Activated CD4-positive, alpha-beta T cell treated with anti-CD3 and anti-CD28 coated beads, Interleukin-2, amount 10 ng/mL, durations not matched to agents 7 days and 5 days (primary cell): ENCODE results near the gene GABRR3. TPM values are rescaled to one million over a fixed set of nuclear protein-coding genes. Genes with fewer than 3 reads are reported as not detected.

ENCODE experiments used
- CTCF ChIA-PET: fragments of 350-600 bp; sonication (Branson Sonifier 250); formaldehyde crosslinking; loops from one replicate; lab custom pipeline; 2021; ENCODE audit warnings: antibody characterized with exemption; lab: Charles Lee
- POLR2A ChIA-PET: fragments of 350-600 bp; sonication (Branson Sonifier 250); formaldehyde crosslinking; loops from one replicate; lab custom pipeline; 2021; ENCODE audit warnings: antibody characterized with exemption; lab: Charles Lee
- DNase-seq: peaks from one replicate; pipeline ENCODE4 v3.0.0-alpha.2; 2020
- H3K27ac Mint-ChIP-seq: one replicate; pipeline ENCODE4 v1.8.0; 2021; ENCODE audit warnings: mild to moderate bottlenecking, moderate library complexity, mixed read lengths
- H3K27me3 Mint-ChIP-seq: one replicate; pipeline ENCODE4 v1.8.0; 2021; ENCODE audit warnings: mixed read lengths
- H3K36me3 Mint-ChIP-seq: one replicate; pipeline ENCODE4 v1.8.0; 2021; ENCODE audit warnings: low read depth, mixed read lengths
- H3K4me1 Mint-ChIP-seq: one replicate; pipeline ENCODE4 v1.8.0; 2021; ENCODE audit warnings: mixed read lengths
- H3K4me3 Mint-ChIP-seq: one replicate; pipeline ENCODE4 v1.8.0; 2021; ENCODE audit warnings: mild to moderate bottlenecking, moderate library complexity, mixed read lengths
- H3K9me3 Mint-ChIP-seq: one replicate; pipeline ENCODE4 v1.8.0; 2021; ENCODE audit warnings: mixed read lengths
- total RNA-seq, 2 experiments: library from RNA; stranded (reverse); gene quantifications; one replicate each; pipeline ENCODE4 v1.2.3, GENCODE V29; 2021

The GABRR3 gene
- total RNA-seq, 2 experiments from 2014 or later = not detected

DNA sequence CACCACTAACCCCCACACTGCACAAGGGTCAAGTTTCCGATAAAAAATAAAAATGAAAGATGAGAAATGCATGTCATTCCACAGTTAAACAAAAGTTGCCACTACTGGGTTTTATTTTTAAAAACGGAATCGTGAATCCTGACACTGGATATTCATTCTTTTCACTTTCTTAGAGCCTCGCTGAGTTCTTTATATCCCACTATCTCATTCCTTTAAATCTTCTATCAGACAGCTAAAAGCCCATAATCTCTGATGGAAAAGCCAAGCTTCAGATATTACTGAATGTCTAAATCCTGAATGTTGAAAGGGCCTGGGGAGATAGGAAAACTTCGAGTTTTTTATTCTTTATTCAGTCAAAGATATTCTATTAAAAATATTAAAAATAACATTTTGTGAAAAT lies 74.6 kb downstream of the GABRR3 start:
- POLR2A ChIA-PET = no interaction called here
- no peak for DNase-seq
- Mint-ChIP-seq H3K9me3 (no peaks in the 10 kb centered on the region), H3K4me1 (peaks cover 37% of the 10 kb centered on the region), H3K36me3 (peaks cover 61% of the 10 kb centered on the region), H3K4me3 (no peak overlapping the region), H3K27me3 (no peaks in the 10 kb centered on the region), H3K27ac (no peak overlapping the region)
- CTCF ChIA-PET = interaction anchor here (1.2 to 2.0 kb wide), 2 partner anchors 9 to 15 kb away, joined by 3 to 9 read pairs; no protein-coding TSS in a partner anchor

DNA sequence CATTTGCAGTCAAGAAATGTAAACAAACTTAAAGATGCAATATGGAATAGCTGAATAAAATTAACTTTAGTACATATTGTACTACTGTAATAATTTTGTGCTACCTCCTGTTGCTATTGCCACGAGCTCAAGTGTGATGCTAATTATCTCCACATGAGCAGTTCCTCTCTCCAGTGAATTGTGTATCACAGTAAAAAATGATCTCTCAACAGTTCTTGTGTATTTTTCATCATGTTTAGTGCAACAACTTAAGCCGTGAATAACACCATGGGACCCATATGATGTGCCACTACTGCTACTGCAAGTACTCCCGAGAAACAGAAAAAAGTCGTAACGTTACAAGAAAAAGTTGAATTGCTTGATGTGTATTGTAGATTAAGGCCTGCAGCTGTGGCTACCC lies 75.2 kb downstream of the GABRR3 start:
- Mint-ChIP-seq H3K9me3 (no peaks in the 10 kb centered on the region), H3K27me3 (no peaks in the 10 kb centered on the region), H3K36me3 (peaks cover 62% of the 10 kb centered on the region), H3K27ac (no peak overlapping the region), H3K4me1 (peaks cover 39% of the 10 kb centered on the region), H3K4me3 (no peak overlapping the region)
- POLR2A ChIA-PET = no interaction called here
- no peak for DNase-seq
- CTCF ChIA-PET = interaction anchor here (1.2 to 2.0 kb wide), 2 partner anchors 10 to 64 kb away, joined by 3 to 9 read pairs; no protein-coding TSS in a partner anchor

DNA sequence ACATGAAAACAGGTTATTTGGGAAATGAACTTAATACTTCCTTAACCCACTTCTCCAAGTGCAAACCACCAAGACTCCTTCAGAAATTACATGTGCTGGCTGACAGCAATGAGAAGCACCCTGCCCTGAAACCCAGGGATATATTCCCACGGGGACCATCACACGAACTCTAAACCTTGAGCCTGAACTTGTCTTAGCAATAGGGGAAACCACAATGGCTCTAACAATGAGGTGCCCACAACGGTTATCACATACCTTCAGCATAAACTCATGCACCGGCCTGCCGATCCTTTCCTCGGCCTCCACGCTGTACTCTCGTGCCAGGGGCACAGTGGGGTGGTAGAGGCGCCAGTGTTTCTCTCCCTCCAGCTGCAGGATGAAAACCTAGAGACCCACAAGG lies 76.3 kb downstream of the GABRR3 start:
- no peak overlapping the region for H3K27ac Mint-ChIP-seq

DNA sequence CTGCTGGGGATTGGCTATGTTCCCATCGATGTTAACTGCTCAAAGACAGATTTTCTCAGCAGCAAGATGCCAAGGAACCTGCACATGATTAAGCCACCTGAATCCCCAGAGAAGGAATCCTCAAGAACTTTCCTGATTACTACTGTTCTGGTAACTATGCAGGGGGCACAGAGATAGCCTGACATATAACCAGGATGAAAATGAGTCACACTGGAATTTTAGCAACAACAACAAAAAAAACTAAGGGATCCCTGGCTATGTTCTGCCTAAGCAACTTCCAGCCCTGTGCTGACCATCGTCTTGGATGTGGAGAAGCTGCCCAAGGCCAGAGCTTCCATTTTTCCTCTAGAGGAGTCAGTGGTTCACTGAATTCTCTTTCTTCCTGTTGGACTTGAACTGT lies 76.7 kb downstream of the GABRR3 start:
- no peak overlapping the region for H3K4me3 Mint-ChIP-seq
- H3K4me1 Mint-ChIP-seq = peaks cover 30% of the 10 kb centered on the region
- peaks cover 60% of the 10 kb centered on the region for H3K36me3 Mint-ChIP-seq
- H3K9me3 Mint-ChIP-seq = no peaks in the 10 kb centered on the region
- ChIA-PET CTCF (interaction anchor here (1.0 to 1.2 kb wide), 2 partner anchors 11 to 65 kb away, joined by 3 read pairs; no protein-coding TSS in a partner anchor), POLR2A (no interaction called here)
- no peak overlapping the region for H3K27ac Mint-ChIP-seq
- no peak for DNase-seq
- no peaks in the 10 kb centered on the region for H3K27me3 Mint-ChIP-seq

More for the DNA sequence above, 76.3 kb downstream of the GABRR3 start:
- POLR2A ChIA-PET = no interaction called here
- Mint-ChIP-seq H3K9me3 (no peaks in the 10 kb centered on the region), H3K27me3 (no peaks in the 10 kb centered on the region), H3K4me1 (peaks cover 34% of the 10 kb centered on the region), H3K4me3 (no peak overlapping the region), H3K36me3 (peaks cover 61% of the 10 kb centered on the region)
- CTCF ChIA-PET = interaction anchor here (1.0 to 1.2 kb wide), 2 partner anchors 10 to 65 kb away, joined by 3 read pairs; no protein-coding TSS in a partner anchor
- no peak for DNase-seq

DNA sequence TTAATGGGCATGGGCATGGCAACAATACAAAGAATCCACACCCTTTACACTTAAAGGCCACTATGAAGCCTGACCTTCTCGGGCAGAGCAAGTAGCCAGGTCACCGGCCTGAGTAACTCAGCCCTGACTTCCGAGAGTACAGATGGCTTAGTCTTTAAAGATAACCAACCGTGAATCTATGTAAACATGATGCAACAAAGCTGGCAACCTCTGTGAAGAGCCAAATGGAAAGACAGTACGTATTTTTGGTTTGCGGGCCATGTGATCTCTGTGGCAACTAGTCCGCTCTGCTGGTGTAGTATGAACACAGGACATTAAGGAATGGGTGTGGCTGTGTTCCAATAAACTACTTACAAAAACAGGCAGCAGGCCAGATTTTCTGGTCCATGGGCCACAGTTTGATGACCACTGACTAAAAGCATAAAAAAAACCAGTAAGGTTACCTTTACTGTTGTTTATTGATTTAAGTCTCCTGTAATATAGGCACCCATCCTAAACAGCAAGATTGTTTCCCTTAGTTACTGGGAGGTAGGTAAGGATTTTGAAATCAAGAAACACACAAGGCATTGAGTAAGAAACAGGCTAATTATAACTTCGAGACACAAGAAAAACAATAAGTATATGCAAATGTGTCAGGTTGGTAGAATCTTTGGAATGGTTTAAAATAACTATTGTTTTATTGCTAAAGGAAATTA lies 77.4 kb downstream of the GABRR3 start:
- H3K27ac Mint-ChIP-seq = no peak overlapping the region
- no peaks in the 10 kb centered on the region for H3K27me3 Mint-ChIP-seq
- H3K4me3 Mint-ChIP-seq = no peak overlapping the region
- CTCF ChIA-PET = no interaction called here
- H3K4me1 Mint-ChIP-seq = peaks cover 27% of the 10 kb centered on the region
- no peak for DNase-seq
- peaks cover 62% of the 10 kb centered on the region for H3K36me3 Mint-ChIP-seq
- H3K9me3 Mint-ChIP-seq = no peaks in the 10 kb centered on the region
- POLR2A ChIA-PET = no interaction called here

DNA sequence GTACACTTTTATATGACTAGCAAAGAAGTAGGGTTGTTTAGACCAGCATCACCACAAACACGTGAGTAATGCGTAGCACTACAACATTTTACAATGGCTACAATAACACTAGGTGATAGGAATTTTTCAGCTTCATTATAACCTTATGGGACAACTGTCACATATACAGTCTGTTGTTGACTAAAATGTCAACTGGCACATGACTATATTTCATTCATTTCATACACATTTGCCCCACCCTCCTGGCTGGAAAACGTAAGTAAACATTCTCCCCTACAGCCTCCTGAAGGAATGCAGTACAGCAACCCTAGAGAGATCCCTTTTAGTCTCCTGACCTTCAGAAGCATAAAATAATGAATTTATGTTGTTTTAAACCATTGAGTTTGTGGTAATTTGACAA lies 79.1 kb downstream of the GABRR3 start:
- no peak for DNase-seq
- Mint-ChIP-seq H3K4me3 (no peak overlapping the region), H3K4me1 (peaks cover 12% of the 10 kb centered on the region), H3K36me3 (peaks cover 60% of the 10 kb centered on the region), H3K27ac (no peak overlapping the region), H3K9me3 (no peaks in the 10 kb centered on the region), H3K27me3 (no peaks in the 10 kb centered on the region)
- ChIA-PET POLR2A (no interaction called here), CTCF (no interaction called here)

DNA sequence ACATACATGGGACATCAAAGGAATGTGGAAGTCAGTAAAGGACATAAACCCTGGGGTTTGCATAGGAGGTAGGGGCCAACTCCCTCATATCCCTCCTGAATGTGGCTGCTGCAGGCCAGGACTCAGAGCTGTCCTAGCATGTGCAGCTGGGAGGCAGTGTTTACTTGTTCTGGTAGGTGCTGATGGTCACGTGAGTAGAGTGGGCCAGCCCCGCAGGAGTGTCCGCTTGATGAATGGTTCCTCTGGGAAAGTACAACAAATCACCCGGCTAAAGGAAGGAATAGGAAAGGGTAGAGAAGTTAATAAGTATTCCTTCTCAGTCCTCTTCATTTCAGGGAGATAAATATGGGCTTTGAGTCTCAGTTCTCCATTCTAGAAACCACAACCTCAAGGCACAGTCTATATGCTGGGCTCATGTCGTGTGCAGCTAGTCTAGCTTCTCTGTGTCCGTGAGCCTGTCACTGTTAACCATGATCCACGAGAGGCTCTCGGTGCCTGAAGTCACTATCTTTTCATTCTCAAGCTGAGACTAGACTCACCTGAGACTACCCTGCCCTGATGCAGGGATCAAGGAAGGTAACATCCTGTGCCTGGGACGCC lies 80.8 kb downstream of the GABRR3 start:
- Mint-ChIP-seq H3K27me3 (no peaks in the 10 kb centered on the region), H3K4me3 (no peak overlapping the region), H3K4me1 (peaks cover 10% of the 10 kb centered on the region), H3K27ac (no peak overlapping the region), H3K36me3 (peaks cover 67% of the 10 kb centered on the region), H3K9me3 (no peaks in the 10 kb centered on the region)
- no peak for DNase-seq
- ChIA-PET POLR2A (no interaction called here), CTCF (interaction anchor here (0.9 kb wide), 1 partner anchor 133 kb away, joined by 3 read pairs; no protein-coding TSS in a partner anchor)

DNA sequence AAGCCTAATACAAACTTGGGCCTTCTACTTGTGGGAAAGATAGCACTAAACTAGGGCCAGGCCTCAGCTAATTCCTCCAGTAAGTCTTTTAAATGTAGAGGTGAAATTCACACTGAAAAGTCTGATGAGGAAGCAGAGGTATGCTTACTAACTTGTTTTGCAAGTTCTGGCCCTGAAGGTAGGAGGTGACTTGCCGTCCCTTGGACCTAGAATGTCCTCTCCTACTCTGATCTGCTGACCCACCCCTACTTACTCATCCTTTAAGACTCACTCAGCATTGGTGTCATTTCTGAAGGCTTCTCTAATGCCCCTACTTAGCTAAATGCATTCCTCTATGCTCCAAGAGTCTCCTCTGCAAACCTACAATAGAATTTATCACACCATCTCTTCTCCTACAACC lies 82.2 kb downstream of the GABRR3 start:
- ChIA-PET POLR2A (no interaction called here), CTCF (interaction anchor here (0.8 to 1.1 kb wide), 3 partner anchors 16 to 159 kb away, joined by 4 to 5 read pairs (median 5); no protein-coding TSS in a partner anchor)
- Mint-ChIP-seq H3K36me3 (peaks cover 68% of the 10 kb centered on the region), H3K4me1 (peaks cover 10% of the 10 kb centered on the region), H3K27me3 (no peaks in the 10 kb centered on the region), H3K4me3 (no peak overlapping the region), H3K9me3 (no peaks in the 10 kb centered on the region), H3K27ac (no peak overlapping the region)
- DNase-seq = no peak

DNA sequence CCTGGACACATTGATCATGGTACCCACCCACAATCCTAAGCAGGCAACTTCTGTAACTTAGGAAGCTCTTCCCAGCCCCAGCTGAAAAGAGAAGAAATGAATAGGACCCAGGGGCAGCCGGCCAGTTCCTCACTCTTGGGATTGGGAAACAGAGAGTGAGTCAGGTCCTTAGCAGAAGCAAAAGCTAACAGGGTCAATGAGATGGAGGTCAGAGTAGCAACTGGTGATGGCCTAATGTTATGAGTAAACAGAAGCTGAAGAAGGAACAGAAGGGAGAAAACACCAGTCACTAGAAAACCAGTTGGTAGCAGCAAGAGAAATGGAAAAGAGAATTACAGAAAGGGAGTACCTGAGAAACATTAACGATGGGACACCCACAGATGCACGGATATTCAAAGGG lies 82.8 kb downstream of the GABRR3 start:
- no peaks in the 10 kb centered on the region for H3K27me3 Mint-ChIP-seq
- ChIA-PET POLR2A (no interaction called here), CTCF (interaction anchor here (0.6 to 1.1 kb wide), 6 partner anchors 16 to 160 kb away, joined by 3 to 5 read pairs (median 4); no protein-coding TSS in a partner anchor)
- no peak overlapping the region for H3K27ac Mint-ChIP-seq
- no peak for DNase-seq
- peaks cover 10% of the 10 kb centered on the region for H3K4me1 Mint-ChIP-seq
- no peak overlapping the region for H3K4me3 Mint-ChIP-seq
- no peaks in the 10 kb centered on the region for H3K9me3 Mint-ChIP-seq
- H3K36me3 Mint-ChIP-seq = peaks cover 70% of the 10 kb centered on the region

DNA sequence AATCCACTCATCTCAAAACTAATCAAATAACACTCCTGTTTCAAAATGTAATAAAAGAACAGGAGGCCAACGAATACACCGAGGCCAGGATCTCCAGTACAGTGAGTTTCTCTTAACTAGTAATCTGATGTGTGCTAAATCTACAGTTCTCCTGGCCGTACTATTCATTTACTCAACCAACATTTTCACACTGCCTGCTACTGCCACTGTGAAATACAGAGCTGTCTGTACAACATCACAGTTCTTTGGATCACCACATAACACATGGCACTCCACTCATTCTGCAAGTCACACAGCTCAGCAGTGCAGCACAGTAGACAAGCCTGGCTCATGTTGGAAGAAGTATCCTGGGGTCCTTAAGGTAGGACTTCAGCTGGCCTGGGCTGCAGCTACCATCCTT lies 84.8 kb downstream of the GABRR3 start:
- no peak overlapping the region for H3K4me3 Mint-ChIP-seq
- POLR2A ChIA-PET = no interaction called here
- DNase-seq = no peak
- H3K27me3 Mint-ChIP-seq = no peaks in the 10 kb centered on the region
- peak overlapping the region; percentile 61 for H3K27ac Mint-ChIP-seq
- no peaks in the 10 kb centered on the region for H3K9me3 Mint-ChIP-seq
- CTCF ChIA-PET = interaction anchor here (1.5 to 2.5 kb wide), 4 partner anchors 10 to 72 kb away, joined by 3 to 10 read pairs (median 4); no protein-coding TSS in a partner anchor
- H3K4me1 Mint-ChIP-seq = peaks cover 7% of the 10 kb centered on the region
- peaks cover 80% of the 10 kb centered on the region for H3K36me3 Mint-ChIP-seq

DNA sequence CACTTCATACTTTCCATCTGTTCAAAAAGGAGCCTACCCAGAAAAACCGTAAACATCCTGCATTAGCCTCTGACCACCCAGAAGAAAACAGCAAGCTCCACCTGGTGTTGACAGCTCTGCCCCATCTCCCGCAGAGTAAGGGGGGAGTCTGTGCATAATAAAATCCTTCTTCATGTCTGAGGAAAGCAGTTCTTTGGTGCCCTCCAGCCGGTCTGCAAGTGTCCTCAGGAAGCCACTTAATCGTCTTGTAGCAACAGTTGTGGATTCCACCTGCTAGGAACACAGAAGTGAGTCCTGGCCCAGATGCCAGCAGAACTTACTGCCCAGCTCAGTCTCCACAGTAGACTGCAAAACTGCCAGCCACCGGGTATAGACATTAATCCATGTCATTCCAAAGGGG lies 85.4 kb downstream of the GABRR3 start:
- CTCF ChIA-PET = interaction anchor here (1.5 to 2.5 kb wide), 4 partner anchors 9 to 73 kb away, joined by 3 to 10 read pairs (median 4); no protein-coding TSS in a partner anchor
- H3K4me3 Mint-ChIP-seq = no peak overlapping the region
- no peaks in the 10 kb centered on the region for H3K9me3 Mint-ChIP-seq
- POLR2A ChIA-PET = no interaction called here
- no peak for DNase-seq
- no peaks in the 10 kb centered on the region for H3K27me3 Mint-ChIP-seq
- peaks cover 80% of the 10 kb centered on the region for H3K36me3 Mint-ChIP-seq
- H3K4me1 Mint-ChIP-seq = peaks cover under 1% of the 10 kb centered on the region
- peak overlapping the region; percentile 16 for H3K27ac Mint-ChIP-seq

DNA sequence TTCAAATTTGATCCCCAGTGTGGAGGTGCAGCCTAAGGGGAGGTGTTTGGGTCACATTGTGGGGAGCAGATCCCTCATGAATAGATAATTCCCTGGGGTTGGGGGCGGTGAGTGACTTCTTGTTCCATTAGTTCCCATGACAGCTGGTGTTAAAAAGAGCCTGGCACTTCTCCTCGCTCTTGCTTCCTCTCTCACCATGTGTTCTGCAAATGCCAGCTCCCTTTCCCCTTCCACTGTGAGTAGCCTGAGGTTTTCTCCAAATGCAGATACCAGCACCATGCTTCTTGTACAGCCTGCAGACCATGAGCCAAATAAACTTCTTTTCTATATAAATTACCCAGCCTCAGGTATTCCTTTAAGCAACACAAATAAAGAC lies 86.0 kb downstream of the GABRR3 start:
- H3K27ac Mint-ChIP-seq = peak overlapping the region; percentile 48
- H3K4me1 Mint-ChIP-seq = no peaks in the 10 kb centered on the region
- ChIA-PET CTCF (interaction anchor here (2.4 to 2.5 kb wide), 2 partner anchors 20 to 73 kb away, joined by 5 to 10 read pairs; no protein-coding TSS in a partner anchor), POLR2A (no interaction called here)
- DNase-seq = no peak
- no peaks in the 10 kb centered on the region for H3K27me3 Mint-ChIP-seq
- H3K9me3 Mint-ChIP-seq = no peaks in the 10 kb centered on the region
- peaks cover 75% of the 10 kb centered on the region for H3K36me3 Mint-ChIP-seq
- H3K4me3 Mint-ChIP-seq = no peak overlapping the region
